GM19035 (cell line): ENCODE measurements around the gene ABL1.

Experiments
- ATAC-seq: cut with Tn5 transposase; IDR thresholded peaks from one replicate; pipeline ENCODE4 v1.9.1; 2021; ENCODE audit not compliant: unreplicated experiment

Gene ABL1

DNA sequence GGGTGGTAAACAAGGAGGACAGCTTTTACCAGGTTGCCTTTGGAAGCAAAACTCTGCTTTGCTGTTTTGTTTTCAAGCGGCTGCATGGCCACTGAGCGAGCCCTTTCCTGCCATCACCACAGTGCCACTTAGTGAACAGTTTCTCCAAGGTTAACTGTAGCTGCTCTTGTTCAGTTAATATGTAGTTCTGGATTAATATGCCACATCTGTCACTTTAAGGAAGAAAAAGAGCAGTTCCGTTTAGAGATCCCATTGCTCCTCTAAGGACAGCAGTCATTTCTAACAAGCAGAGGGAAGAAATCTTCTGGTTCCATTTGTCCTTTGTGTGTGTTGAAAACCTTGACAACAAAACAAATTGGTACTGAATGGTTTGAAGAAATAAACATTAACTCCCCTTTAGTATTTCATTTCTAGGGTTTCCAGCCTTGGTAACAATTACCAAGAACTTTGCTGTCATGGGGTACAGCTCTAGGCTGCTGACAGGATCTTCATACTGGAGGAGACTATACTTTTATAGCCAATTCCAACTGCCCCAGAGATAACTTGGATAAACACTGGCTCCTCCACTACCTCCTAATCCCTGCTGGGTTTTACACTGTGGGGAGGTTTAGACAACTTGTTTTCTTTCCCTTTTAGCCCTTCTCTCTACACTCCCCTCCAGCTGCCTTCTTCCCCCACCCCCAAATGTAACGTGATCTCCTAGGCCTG lies 10.3 kb upstream of the ABL1 start:
- no peak for ATAC-seq

DNA sequence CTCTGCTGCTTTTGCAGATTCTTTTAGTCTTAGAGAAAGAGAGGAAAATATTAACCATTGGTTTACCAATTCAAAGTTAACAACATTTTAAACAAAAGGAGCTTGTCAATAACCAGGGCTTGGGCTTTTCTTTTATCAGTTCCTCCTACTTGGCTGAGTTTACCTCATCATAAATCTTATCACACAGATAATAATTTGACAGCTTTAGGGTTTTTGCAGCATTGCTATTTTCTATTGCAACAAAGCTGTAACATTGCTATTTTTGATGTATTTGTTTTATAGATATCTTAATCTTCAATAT lies 9.8 kb upstream of the ABL1 start:
- no peak for ATAC-seq

DNA sequence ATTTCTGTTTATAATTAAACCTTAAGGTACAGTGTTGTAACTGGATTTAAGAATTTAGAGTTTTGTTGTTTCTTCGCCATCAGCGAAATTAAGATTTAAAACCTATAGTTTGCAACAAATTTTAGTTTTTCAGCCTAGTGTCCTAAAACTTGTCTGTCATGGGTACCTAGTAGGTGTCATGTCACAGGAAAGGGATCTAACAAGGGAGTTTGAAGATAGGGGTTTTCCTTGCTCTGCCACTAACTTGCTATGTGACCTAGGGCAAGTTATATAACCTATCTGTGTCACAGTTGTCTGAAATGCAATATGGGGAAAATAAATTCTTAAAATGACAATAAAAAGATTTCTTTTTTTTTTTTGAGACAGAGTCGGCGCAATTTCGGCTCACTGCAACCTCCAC lies 9.2 kb upstream of the ABL1 start:
- ATAC-seq: no peak

DNA sequence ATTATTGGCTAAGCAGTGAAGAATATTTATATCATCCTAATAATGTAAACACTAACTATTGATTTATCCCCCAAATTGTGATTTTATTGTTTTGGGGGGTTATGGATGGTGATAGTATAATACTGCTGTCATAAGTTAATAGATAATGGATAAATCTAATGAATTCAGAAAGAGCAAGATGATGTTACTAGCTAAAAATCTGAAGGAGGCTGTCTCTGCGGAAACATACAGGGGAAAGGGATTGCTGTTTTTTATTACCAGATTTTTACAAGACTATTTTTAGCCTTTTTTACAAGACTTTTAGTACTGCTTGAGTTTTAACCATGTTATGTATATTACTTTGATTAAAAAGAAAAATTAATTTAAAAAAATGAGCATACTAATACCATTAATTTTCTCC lies 5.3 kb upstream of the ABL1 start:
- no peak for ATAC-seq

DNA sequence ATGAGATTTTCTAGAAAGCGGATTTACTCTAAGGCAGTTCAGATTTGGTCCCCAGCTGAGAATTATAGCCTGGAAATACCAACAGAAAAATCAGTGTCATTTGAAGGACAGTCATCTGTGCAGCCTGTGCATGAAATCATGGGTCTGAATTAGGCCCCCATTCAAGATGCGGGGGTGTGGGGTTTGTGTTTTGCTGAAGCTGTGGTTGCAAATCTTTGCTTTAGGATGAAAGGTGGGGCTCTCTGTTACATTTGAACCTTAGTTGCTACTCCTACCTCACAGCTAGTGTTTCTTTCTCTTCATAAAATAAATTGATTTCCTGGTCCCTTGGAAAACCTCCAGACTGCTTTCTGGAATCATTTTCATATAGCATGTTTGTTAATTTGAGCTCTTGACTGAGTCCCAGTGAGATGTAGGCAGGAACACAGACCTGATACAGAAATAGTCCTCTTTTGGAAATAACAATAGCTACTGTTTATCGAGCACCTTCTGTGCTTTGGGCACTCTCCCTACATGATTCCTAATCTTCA lies 4.8 kb upstream of the ABL1 start:
- ATAC-seq: no peak

DNA sequence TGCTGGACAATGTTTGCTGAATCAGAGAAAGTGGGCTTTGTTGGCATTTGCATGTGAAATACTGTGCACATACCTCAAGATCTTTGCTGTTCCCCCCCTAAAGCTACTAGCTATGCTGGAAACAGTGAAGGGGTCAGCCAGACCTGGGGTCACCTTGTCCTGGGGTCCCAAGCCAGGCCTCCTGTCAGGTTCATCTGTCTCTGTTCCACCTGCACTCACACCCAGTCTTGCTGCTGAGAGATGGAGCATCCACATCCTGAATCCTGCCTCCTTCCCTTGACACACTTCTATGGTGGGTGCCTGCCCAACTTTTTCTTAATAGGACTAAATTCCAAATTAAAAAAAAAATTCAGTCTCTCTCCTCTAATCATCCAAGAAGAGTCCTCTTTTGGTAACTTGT lies 4.0 kb upstream of the ABL1 start:
- ATAC-seq: no peak

DNA sequence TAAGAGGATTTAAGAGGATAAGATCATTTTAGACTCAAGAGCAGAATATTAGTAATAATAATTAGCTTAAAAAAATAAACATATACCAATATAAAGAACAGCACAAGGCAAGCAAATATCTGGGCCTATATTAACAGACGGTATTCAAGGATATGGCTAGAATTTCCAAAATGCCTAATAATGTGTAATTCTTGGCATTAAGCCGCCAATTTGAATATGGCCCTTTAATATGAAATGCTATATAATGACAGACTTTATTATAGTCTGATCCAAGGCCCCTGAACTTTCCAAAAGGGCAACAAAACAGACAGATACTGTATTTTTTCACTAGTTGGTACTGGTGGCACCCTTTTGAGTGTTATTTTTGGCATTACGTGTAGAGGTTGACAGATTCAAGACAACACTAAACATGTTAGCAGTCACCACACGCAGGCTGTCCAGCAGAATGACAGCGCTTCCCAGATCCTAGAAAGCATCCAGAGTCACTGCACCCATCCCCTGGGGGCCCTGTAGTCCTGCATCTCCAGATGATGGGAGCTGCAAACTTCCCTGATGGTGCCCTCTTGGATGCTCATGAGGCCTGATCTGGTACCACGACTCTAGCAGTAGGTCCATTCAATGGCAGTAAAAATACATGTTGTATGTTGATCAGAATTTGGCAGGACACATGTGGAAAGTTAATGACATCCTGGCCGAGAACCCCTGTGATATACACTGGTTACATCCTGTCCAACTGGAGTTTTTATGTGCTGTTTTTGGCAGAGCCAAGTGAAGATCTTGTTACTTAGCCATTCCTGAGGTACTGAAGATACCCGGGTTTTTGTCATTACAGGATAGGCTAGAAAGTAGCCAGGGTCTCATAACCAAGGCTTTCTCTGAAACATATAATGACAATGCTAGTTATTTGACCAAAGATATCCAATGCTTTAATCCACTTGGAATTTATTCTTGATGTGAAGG lies 1.7 kb upstream of the ABL1 start:
- ATAC-seq: no peak

DNA sequence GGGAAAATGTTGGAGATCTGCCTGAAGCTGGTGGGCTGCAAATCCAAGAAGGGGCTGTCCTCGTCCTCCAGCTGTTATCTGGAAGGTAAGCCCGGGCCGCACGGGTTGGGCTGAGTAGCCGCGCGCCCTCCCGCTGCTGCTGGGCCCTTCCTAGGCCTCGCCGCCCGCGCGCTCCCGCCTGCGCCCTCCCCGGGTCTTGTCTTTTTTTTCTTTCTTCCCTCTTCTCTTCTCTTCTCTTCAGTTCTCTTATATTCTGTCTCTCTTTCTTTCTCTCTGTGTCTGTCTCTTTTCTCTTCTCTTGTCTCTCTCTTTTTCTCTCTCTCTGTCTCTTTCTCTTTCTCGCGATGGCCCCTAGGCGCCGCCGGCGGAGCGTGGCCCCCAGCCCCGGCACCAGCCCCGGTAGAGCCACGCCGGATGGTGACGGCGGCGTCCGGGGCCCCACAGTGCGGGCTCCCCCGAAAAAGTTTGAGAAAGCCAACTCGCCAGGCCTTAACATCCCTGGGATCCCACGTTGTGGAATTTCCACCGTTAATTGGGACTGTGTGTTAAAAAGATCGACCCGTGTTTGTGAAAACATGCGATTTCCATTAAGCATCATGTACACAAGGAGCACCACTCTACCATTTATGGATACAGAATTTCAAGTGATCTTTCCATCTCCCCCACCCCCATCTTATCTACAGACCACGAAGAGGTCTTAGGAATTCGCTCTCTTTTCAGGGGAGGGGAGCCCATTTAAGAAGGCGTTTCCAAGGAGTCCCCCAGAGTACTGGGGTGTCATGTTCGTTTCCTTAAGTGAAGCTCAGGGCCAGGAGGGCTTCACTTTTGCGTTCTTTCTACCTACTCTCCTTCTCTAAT lies 616 bp downstream of the ABL1 start:
- peak; percentile 39 for ATAC-seq

DNA sequence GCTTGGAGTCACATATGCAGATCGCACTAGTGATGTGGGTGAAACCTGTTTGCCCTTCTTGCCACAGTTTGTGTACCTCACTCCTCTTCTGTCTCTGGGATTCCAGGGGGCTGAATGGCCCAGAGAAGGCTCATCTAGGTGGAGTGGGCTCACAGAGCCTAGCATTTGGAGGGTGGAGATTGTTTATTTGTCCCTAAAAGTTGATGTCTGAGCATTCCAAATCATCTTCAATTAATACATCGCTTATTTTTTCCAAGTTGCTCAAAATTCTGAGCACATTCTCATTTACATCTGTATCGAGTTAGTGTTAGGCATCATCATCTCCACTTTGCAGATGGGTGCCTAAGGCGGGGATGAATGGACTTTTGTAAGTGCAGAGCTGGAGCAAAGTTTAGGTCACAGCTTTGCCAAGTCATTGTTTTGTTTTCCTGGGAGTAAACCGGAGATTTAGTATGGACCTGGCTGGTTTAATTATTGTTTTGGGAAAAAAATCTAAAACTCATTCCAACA lies 2.0 kb downstream of the ABL1 start:
- ATAC-seq: no peak

DNA sequence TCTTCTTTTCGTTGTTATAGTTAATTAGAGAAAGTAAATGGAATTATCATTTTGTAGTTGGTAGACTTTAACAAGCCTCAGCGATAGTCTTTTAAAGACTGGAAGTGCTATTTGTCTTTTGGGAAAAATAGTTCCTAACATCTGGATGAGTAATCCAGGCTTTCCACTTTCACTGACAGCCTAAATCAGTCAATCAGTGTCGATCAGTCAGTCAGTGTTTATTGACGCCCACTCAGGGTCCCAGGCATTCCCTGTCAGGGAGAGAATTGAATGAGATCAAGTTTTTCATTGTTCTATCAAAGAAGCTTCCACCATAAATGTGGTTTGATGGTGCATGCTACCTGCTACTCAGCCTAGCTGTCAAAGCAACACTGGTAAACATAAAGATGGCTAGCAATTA lies 2.6 kb downstream of the ABL1 start:
- ATAC-seq: no peak

DNA sequence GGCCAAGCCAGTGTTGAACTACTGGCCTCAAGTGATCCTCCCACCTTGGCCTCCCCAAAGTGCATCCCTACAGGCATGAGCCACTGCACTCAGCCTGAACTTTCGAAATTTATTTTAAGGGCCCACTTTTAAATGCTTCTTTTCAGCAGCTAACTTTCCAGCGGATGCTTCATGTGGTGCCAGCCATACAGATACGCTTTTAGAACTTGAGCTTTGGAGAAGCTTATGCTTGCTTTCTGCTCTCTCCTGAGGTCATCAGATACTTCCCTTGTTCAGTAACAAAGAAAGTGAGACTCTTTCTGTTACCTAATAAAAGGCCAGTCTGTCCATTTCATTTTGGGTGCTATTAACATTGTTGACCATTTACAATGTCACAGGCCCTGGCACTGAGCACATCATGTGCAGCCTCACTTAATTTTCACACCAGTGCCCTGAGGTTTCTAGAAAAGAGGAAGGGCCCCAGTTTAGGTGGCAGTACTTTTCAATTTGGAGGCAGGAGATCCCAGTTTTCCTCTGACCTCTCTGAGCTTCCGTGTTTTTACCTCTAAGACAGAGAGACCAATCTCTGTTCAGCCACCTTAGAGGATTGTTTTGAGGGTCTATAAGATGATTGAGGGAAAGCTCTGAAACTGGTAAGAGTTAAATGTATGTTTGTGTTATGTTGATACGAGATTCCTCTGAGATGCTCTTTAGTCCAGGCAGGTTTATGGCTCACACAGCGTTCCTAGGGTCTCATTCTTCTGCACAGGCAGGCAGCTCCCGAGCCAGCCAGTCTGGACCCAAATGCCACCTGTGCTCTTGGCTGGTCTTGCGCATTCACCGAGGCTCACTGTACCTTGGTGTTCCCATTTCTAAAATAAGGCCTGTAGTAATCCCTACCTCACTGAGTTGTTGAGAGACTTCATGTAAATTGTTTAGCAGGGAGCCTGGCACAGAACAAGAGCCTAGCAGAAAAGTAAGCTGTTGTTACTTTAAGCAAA lies 4.4 kb downstream of the ABL1 start:
- ATAC-seq: no peak

DNA sequence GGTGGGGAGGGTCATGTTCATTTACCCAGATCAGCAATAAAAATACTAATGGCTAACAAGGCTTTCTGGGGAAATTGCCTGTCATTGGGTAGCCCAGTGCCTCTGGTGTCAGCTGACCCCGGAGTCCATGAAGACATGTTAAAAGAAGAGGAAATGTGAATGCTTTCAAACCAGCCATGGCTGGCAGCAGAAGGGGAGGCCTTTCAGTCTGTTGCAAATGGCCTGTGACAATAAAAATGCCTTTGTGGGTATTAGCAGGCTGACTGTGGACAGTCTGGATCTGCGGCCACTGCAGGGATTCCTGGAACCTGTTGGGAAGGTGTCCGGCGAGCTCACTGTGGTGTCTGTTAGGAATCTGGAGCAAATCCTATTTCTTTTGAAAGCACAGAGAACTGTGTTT lies 7.5 kb downstream of the ABL1 start:
- no peak for ATAC-seq

DNA sequence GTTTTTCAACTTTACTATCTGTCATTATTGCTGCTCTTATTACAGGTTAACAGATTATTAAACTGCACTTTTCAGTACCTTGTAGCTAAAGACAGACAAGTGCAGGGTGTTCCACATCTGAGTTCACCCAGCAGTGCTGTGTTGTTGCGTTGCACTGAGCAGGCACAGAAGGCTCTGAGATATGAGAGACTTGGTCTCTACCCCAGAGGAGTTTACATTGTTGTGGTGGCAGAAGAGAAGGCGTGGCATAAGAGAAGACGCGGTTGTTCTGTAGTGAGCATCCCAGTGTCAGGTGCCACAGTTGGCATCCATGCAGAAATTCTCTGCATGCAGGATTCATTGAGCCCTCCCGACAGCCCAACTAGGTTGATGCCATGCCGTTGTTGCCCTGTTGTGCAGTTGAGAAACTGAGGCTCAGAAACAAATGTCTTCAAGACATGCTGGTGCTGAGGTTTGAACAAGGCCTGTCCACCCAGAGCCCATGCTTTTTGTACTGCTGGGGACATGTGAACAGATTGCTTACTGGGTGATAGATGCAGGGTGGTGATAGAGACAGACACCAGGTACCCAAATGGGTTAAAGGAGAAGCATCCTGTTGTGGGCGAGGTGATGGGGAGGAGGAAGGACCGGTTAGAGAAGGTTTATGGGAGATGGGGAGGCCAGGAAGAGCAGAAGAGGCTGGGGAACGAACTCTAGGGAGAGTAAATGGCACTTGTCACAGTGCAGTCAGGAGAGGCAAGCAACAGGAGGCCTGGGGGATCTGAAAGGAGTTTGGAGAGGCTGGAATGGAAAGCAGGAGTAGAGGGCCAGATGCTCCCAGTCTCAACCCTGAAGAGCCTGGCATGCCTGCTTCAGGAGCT lies 8.2 kb downstream of the ABL1 start:
- no peak for ATAC-seq

DNA sequence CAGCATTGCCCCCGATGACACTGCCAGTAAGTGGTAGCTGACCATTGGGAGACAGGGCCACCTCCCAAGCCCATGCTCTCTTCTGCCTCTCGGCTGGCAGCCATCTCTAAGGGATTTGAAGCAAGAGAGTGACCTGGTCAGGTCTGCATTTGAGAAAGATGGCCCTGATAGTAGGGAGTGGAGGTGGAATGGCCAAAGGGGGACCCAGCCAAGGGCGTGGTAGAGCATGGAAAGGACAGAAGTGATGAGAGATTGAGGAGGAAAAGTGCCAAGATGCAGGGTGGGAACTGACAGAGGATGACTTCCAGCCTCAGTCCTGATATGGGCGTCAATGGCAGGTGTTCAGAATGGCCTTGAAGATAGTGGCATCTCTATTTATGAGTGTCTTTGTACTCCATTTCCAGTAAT lies 9.0 kb downstream of the ABL1 start:
- no peak for ATAC-seq

DNA sequence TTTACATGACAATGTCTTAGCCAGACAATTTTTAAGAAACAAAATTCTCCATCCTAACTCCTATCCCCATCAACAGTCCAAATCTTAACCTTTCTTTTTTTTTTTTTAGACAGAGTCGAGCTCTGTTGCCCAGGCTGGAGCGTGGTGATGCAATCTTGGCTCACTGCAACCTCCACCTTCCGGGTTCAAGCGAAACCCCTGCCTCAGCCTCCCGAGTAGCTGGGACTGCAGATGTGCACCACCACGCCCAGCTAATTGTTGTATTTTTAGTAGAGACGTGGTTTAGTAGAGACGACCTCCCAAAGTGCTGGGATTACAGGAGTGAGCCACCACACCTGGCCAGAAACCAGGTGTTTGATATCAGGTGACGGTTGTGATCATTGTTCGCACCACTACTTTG lies 10.2 kb downstream of the ABL1 start:
- ATAC-seq: no peak

DNA sequence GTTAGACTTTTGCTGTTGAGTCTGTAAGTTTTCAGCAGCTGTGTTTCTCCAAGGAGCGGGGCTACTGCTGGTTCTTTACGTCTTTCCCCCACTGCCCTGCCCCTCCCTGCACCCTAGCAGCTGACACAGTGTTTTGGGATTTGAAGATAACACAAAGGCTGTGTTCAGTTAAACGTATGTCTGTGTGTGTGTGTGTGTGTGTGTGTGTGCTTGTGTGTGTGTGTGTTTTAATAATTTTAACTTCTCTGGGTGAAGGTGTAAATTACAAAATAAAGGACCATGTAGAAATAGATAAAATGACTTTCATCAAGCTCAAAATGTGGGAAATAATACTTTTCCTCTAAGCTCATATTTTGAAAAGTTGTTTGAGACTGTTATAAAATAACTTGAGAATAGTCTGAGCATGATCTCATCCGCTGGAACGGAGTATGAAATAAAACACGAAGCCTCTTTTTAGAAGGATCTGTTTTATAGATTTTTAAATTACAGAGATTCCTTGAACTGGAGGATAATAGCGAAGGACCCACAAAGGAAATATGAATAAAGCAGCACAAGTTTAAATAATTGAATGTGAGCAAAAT lies 10.9 kb downstream of the ABL1 start:
- no peak for ATAC-seq

DNA sequence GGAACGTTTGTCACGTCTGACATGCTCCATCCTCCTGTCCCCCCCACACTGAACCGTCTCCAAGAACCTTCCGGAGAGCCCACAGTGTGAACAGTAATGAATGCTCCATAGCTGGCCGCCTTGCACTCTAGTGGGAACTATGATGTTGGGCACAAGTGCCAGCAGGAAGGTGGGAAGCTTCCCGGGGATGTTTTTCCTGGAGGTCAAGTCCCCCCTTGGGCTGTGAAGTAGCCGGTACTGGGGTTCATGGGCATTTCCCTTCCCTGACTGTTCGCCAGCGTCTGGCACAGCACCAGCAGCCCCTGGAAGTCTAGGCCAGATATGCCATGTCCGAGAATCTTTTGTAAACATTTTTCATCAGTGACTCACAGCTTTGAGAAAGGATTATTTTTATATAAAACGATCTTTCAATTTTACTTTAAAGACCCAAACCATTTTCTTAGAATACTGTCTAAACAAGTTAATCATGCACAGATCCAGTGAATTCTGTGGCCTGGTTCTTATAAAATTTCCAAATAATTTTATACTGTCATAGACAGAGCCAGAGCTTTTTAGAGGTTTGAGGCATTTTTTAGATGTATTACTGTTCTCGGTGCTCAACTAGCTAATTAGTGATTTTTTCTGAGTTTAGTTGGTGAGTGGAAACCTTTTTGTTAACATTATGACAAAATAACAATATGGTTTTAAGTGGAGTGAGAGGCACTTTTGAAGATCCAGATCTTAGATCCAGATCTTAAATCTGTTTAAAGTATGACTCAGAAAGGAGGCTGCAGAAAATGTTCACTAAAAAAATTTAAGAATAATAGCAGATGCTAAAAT lies 11.6 kb downstream of the ABL1 start:
- no peak for ATAC-seq
